Nephron (organoid): ENCODE data around the gene BCL7A.
"Not testable (repeated sequence)": the region's sequence is repeated elsewhere in the genome, so short reads cannot be mapped to it uniquely, and the experiment has no call there.

Experiments used
- H3K27ac Mint-ChIP-seq, 3 experiments: 2 replicates each; pipeline ENCODE4 v1.8.0; 2020; ENCODE audit warnings: mixed read lengths in 3 of 3, mild to moderate bottlenecking in 2 of 3, moderate library complexity in 1 of 3
- H3K27me3 Mint-ChIP-seq: 2 replicates; pipeline ENCODE4 v1.8.0; 2021; ENCODE audit warnings: low read depth, mild to moderate bottlenecking, moderate library complexity, mixed read lengths
- H3K36me3 Mint-ChIP-seq: 2 replicates; pipeline ENCODE4 v1.8.0; 2020; ENCODE audit warnings: low read depth, mixed read lengths
- H3K4me1 Mint-ChIP-seq: 2 replicates; pipeline ENCODE4 v1.8.0; 2020; ENCODE audit warnings: mixed read lengths
- H3K4me3 Mint-ChIP-seq, 3 experiments: 2 replicates each; pipeline ENCODE4 v1.8.0; 2020; ENCODE audit warnings: mild to moderate bottlenecking in 3 of 3, mixed read lengths in 3 of 3, moderate library complexity in 2 of 3
- H3K9me3 Mint-ChIP-seq: 2 replicates; pipeline ENCODE4 v1.8.0; 2020; ENCODE audit warnings: mixed read lengths
- CTCF ChIP-seq, 3 experiments: fragments of 200-600 bp; sonication (generic); IDR thresholded peaks; one replicate each; pipeline ENCODE4 v1.5.0; 2021; ENCODE audit warnings: antibody characterized with exemption in 3 of 3; ENCODE audit not compliant: unreplicated experiment in 3 of 3

Gene BCL7A

GRCh38 chr12:121980892-121981272, 40.8 kb upstream of the BCL7A start:
- H3K9me3 Mint-ChIP-seq: no peaks in the 10 kb centered on the region
- no peak overlapping the region for H3K4me3 Mint-ChIP-seq
- no peak overlapping the region for H3K27ac Mint-ChIP-seq
- TF ChIP-seq CTCF (IDR thresholded peaks at IDR 0.05; ENCODE audit: unreplicated experiment in 3 of 3): no peak
- no peaks in the 10 kb centered on the region for H3K36me3 Mint-ChIP-seq
- peaks cover 7% of the 10 kb centered on the region for H3K4me1 Mint-ChIP-seq
- peaks cover 3% of the 10 kb centered on the region for H3K27me3 Mint-ChIP-seq

GRCh38 chr12:121981456-121981855, 40.2 kb upstream of the BCL7A start:
- no peaks in the 10 kb centered on the region for H3K36me3 Mint-ChIP-seq
- H3K4me1 Mint-ChIP-seq: peaks cover 7% of the 10 kb centered on the region
- H3K4me3 Mint-ChIP-seq: no peak overlapping the region
- H3K27ac Mint-ChIP-seq: no peak overlapping the region
- TF ChIP-seq CTCF (IDR thresholded peaks at IDR 0.05; ENCODE audit: unreplicated experiment in 3 of 3): no peak
- no peaks in the 10 kb centered on the region for H3K9me3 Mint-ChIP-seq
- peaks cover 3% of the 10 kb centered on the region for H3K27me3 Mint-ChIP-seq

- no peak for TF ChIP-seq CTCF (IDR thresholded peaks at IDR 0.05; ENCODE audit: unreplicated experiment in 3 of 3)
These were observed 38.7 kb upstream of the BCL7A start for GRCh38 chr12:121982950-121983349.

GRCh38 chr12:121983536-121984210, 38.0 kb upstream of the BCL7A start:
- peaks cover 7% of the 10 kb centered on the region for H3K4me1 Mint-ChIP-seq
- H3K36me3 Mint-ChIP-seq: no peaks in the 10 kb centered on the region
- TF ChIP-seq CTCF (IDR thresholded peaks at IDR 0.05; ENCODE audit: unreplicated experiment in 3 of 3): no peak
- peaks cover 3% of the 10 kb centered on the region for H3K27me3 Mint-ChIP-seq
- H3K4me3 Mint-ChIP-seq: no peak overlapping the region
- peak overlapping the region; percentile 67 to 76 (median 71) for H3K27ac Mint-ChIP-seq
- no peaks in the 10 kb centered on the region for H3K9me3 Mint-ChIP-seq

More at GRCh38 chr12:121982950-121983349, 38.7 kb upstream of the BCL7A start:
- Mint-ChIP-seq H3K4me1 (peaks cover 7% of the 10 kb centered on the region), H3K27me3 (peaks cover 3% of the 10 kb centered on the region), H3K4me3 (no peak overlapping the region), H3K36me3 (no peaks in the 10 kb centered on the region), H3K9me3 (no peaks in the 10 kb centered on the region), H3K27ac (no peak overlapping the region)

- H3K9me3 Mint-ChIP-seq: no peaks in the 10 kb centered on the region
- H3K27ac Mint-ChIP-seq: no peak overlapping the region
- no peak for TF ChIP-seq CTCF (IDR thresholded peaks at IDR 0.05; ENCODE audit: unreplicated experiment in 3 of 3)
- peaks cover 13% of the 10 kb centered on the region for H3K4me1 Mint-ChIP-seq
- H3K36me3 Mint-ChIP-seq: no peaks in the 10 kb centered on the region
- H3K27me3 Mint-ChIP-seq: peaks cover 3% of the 10 kb centered on the region
- H3K4me3 Mint-ChIP-seq: no peak overlapping the region
These were observed 35.0 kb upstream of the BCL7A start for GRCh38 chr12:121986489-121987245.

- H3K27ac Mint-ChIP-seq: peak overlapping the region in 1 of 3 experiments; percentile 25
- H3K36me3 Mint-ChIP-seq, H3K27me3 Mint-ChIP-seq, H3K4me3 Mint-ChIP-seq, H3K9me3 Mint-ChIP-seq: not testable (repeated sequence)
- H3K4me1 Mint-ChIP-seq: peaks cover 11% of the 10 kb centered on the region
These were observed 33.2 kb upstream of the BCL7A start for GRCh38 chr12:121988519-121988918.
